ENCODE data around the gene CYSTM1. TPM values are rescaled to one million over a fixed set of nuclear protein-coding genes. Genes with fewer than 3 reads are reported as not detected.

CYSTM1 gene
- total and polyA plus RNA-seq, 7 donors, result 193 to 601 (median 297) TPM

- intact Hi-C loops (cut with DNase I), result no loop called here
- no peak for TF ChIP-seq CTCF (IDR thresholded peaks at IDR 0.05)
- Histone ChIP-seq H3K4me3 (no peak overlapping the region), H3K4me1 (peaks cover 56% of the 10 kb centered on the region), H3K36me3 (ENCODE audit: insufficient read depth in 1 of 2, low read depth in 1 of 2) (peaks cover 0 to 2% of the 10 kb centered on the region in 2 donors), H3K27ac (peak overlapping the region; percentile 85), H3K27me3 (ENCODE audit: insufficient read depth in 3 of 3, low read length in 2 of 3) (no peaks in the 10 kb centered on the region), H3K9me3 (no peaks in the 10 kb centered on the region)
- WGBS, 3 donors, result 76 to 82% (median 78%) methylated on average over 2 of the region's 2 CpGs
- ATAC-seq (no peak), DNase-seq (no peak)
Measured at GRCh38 chr5:140189253-140189652, 14.3 kb downstream of the CYSTM1 start.

DNA sequence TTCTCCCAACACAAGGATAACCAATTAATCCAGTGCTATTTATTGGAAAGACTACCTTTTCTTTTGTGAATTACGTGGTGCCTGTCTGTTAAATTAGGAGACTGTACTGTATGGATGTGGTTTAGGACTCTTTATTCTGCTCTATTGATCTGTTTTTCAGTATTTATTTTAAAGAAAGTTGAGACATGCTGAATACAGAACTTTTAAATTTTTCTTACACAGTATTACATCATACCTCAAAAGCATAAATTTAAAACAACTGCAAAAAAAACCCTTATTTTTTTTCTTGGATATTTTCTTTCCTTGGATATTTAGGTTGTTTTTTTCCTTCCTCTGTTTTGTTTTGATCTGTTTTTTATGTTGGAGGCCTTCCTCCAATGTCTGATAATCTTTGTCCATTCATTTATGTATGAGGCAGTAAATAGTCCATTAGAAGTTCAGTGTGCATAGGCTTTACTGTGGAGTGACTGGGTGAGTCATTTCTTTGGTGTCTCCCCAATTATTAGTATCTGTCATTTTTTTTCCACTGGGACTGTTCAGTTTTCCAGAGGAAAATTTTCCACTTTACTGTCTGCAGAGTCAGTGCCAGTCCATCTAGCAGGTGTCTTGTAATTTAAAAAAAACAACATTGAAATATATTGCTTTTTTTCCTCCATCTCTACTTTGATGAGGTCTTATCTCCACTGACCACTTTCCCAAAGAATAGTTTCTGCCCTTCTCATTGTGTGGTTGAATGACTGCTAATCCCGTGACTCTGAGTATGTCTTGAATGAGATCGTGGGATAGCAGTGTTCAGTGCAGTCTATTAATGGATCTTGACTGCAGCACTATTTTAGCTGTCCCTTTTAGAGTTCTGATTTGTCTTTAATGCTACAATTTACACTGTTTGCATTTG lies 15.2 kb downstream of the CYSTM1 start:
- intact Hi-C loops (cut with DNase I), result no loop called here
- H3K4me1 ChIP-seq, result peaks cover 50% of the 10 kb centered on the region
- ATAC-seq (peak; percentile 88 to 94 (median 93)), DNase-seq (no peak)
- H3K4me3 ChIP-seq, result peak overlapping the region; percentile 17
- peak overlapping the region; percentile 85 for H3K27ac ChIP-seq
- H3K9me3 ChIP-seq, result no peaks in the 10 kb centered on the region
- no peaks in the 10 kb centered on the region for H3K27me3 ChIP-seq (ENCODE audit: insufficient read depth in 3 of 3, low read length in 2 of 3)
- TF ChIP-seq CTCF (IDR thresholded peaks at IDR 0.05), result no peak
- peaks cover 0 to 11% of the 10 kb centered on the region in 2 donors for H3K36me3 ChIP-seq (ENCODE audit: insufficient read depth in 1 of 2, low read depth in 1 of 2)
- 36 to 39% (median 37%) methylated on average over 3 of the region's 3 CpGs for WGBS, 3 donors

GRCh38 chr5:140190872-140191218 lies 15.9 kb downstream of the CYSTM1 start:
- no peaks in the 10 kb centered on the region for H3K27me3 ChIP-seq (ENCODE audit: insufficient read depth in 3 of 3, low read length in 2 of 3)
- DNase-seq (no peak), ATAC-seq (peak in 3 of 4 donors; percentile 23 to 51 (median 45))
- H3K4me1 ChIP-seq, result peaks cover 45% of the 10 kb centered on the region
- intact Hi-C loops (cut with DNase I), result no loop called here
- WGBS, 3 donors, result 0 to 2% (median 0%) methylated on average over 1 of the region's 1 CpG
- H3K27ac ChIP-seq, result peak overlapping the region; percentile 85
- H3K4me3 ChIP-seq, result peak overlapping the region; percentile 17
- peaks cover 0 to 14% of the 10 kb centered on the region in 2 donors for H3K36me3 ChIP-seq (ENCODE audit: insufficient read depth in 1 of 2, low read depth in 1 of 2)
- TF ChIP-seq CTCF (IDR thresholded peaks at IDR 0.05), result no peak
- H3K9me3 ChIP-seq, result no peaks in the 10 kb centered on the region

- H3K9me3 ChIP-seq, result no peaks in the 10 kb centered on the region
- intact Hi-C loops (cut with DNase I), result no loop called here
- peak overlapping the region; percentile 85 for H3K27ac ChIP-seq
- no peaks in the 10 kb centered on the region for H3K27me3 ChIP-seq (ENCODE audit: insufficient read depth in 3 of 3, low read length in 2 of 3)
- peaks cover 51% of the 10 kb centered on the region for H3K4me1 ChIP-seq
- ATAC-seq (no peak), DNase-seq (no peak)
- no peak overlapping the region for H3K4me3 ChIP-seq
- TF ChIP-seq CTCF (IDR thresholded peaks at IDR 0.05), result no peak
- H3K36me3 ChIP-seq (ENCODE audit: insufficient read depth in 1 of 2, low read depth in 1 of 2), result peaks cover 9 to 29% of the 10 kb centered on the region in 2 donors
- 95 to 96% (median 96%) methylated on average over 5 of the region's 5 CpGs for WGBS, 3 donors
Measured at GRCh38 chr5:140192715-140193430, 17.9 kb downstream of the CYSTM1 start.
